Stimulated activated CD4-positive, alpha-beta T cell treated with anti-CD3 and anti-CD28 coated beads, Interleukin-2, amount 100 ng/mL, for 48 hours (primary cell): ENCODE data around the gene SERP2.

Experiments used
- DNase-seq, 2 donors: peaks; one replicate each; pipeline ENCODE4 v3.0.0-alpha.2; 2020

Gene SERP2

DNA sequence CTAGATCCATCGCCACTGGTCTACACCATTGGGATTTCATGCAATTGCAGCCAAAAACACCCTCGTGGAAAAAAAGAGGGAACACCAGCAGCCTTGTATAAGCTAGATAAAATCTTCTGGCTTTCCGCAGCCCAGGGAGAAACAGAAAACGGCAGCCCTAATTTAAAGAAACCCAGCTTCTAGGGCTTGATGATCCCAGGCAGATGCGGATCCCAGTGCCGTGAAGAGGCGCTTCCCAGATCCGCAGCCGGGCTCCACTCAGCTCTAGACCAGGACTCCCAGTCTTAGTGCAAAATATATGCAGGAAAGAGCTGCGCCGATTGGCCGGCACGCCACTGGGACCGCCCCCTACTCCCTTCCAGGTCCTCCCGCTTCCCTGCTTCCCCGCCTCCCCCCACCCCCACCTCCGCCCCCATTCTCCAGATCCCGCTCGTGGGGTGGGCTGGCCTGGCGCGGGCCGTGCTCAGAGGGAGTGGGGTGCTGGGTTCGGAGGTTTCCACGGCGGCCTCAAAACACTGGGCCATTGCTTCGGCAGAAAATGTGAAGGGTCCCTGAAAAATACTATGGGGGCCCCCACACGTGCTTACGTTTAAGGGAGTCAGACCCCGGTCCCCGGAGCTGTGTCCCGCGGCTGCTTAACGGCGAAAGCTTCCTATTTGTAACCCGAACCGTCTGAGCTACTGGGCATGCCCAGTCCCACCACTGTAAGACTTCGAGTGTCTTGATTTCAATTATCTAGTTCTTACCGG lies 63.1 kb downstream of the SERP2 start:
- DNase-seq = peak; percentile 8 to 14

DNA sequence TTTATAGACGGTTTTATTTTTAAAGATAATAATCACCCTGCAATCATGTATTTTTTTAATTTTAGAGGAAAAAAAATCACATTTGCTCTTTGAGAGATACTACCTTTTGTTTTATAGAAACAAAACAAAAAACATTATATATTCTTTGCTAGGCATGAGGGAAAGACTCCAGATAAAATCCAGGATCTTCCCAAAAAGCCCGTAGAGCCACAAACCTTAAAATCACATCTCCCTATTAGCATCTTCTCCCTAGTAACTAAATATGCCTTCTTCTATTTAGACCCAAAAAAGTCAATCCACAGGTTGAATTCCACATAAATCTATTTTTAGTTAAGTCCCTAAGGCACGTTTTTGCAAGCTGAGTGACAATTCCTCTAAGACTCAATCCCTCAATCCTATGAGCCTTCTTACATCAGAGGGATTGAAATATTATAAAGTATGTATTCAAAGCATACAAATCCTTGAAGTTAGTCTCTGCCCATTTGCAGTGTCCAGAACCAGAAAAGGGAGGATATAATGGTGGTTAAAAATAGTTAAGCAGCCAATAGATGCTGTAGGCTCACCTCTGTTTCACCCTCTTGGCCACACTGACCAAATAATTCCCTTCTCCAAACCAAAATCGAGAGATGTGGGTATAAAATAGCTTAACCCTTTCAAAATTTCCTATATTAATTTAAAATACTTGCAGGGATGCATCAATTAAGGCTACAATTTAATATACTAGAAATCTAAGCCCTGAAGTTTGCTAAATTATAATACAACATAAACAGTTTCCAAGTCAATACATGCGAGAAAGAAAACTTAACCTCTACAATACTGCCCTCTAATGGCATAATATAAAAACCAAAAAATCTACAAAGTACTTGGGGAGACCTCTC lies 64.0 kb downstream of the SERP2 start:
- DNase-seq = no peak

DNA sequence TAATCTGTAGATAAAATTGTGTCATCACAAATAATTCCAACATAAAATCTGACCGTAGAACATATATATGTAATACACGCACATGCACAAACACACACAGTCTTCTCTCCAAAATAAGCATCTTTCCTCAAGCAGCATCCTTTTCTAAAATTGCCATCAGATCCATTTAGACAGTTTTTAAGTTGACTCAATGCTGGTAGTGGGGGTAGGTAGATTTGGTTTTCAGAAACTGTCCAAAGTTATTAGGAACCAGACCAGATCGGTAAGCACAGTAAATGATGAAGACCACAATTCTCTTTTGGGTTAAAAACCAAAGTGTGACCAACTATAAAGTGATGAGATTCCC lies 64.6 kb downstream of the SERP2 start:
- no peak for DNase-seq

DNA sequence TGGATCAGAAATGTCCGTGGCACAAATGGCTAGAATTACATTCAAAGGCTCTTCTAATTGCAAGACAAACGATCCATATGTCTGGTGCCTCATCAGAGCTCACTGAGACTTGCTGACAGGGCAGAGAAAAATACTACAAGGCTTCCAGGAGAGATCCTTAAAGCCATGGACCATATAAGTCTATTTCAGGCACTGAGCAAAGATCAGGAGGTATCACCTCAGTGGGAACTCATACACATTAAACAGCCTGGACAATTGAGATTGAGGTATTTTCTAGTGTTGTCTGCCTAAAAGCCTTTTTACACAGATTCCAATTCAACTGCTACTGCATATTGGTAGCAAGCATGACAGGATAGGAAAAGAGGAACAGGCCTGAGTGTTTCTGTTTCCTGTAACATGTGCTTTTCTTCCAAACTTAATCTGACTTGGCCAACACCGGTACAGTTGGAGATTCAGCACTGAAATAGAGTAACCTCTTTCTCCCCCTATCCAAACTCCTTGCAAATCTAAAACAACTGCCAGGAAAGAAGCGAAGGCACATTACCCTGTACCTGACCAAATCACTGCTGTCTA lies 65.9 kb downstream of the SERP2 start:
- DNase-seq = no peak

DNA sequence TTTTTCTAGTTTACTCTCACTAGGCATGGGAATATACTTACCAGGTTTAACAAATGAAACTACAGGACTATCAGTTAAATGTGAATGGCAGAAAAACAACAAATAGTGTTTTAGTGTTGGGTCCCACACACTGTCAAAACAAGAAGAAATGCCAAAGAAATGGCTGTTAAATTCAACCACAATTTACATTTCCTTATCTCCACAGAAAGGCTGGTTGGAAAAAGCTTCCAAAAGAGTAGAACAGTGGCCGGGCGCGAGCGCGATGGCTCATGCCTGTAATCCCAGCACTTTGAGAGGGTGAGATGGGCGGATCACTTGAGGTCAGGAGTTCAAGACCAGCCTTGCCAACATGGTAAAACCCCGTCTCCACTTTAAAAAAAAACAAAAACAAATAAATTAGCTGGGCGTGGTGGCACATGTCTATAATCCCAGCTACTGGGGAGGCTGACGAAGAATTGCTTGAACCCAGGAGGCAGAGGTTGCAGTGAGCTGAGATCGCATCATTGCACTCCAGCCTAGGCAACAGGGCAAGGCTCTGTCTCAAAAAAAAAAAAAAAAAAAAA lies 66.5 kb downstream of the SERP2 start:
- DNase-seq = no peak
